NCI-H82 (cell line): ENCODE results near the gene RAD17.
"Not testable (repeated sequence)": the region's sequence is repeated elsewhere in the genome, so short reads cannot be mapped to it uniquely, and the experiment has no call there.

Experiments
- DNase-seq: peaks from one replicate; lab custom pipeline; 2025; lab: John Stamatoyannopoulos, UW

RAD17 gene

GRCh38 chr5:69378376-69378775, 8.8 kb downstream of the RAD17 start:
- no peak for DNase-seq

DNA sequence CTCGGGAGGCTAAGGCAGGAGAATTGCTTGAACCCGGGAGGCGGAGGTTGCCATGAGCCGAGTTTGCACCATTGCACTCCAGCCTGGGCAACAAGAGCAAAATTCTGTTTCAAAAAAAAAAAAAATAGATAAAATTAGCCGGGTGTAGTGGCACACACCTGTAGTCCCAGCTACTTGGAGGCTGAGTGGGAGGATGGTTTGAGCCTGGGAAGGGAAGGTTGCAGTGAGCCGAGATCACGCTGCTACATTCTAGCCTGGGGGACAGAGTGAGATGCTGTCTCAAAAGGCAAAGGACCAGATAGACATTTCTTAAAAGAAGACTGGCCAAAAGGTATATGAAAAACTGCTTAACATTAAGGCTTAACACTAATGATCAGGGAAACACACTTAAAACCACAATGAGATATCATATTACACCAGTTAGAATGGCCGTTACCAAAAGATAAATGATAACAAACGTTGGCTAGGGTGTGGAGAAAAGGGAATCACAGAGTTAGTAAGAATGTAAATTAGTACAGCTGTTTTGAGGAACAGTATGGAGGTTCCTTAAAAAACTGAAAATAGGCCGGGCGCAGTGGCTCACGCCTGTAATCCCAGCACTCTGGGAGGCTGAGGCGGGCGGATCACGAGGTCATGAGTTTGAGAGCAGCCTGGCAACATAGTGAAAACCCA, 35.2 kb downstream of the RAD17 start:
- no peak for DNase-seq

DNA sequence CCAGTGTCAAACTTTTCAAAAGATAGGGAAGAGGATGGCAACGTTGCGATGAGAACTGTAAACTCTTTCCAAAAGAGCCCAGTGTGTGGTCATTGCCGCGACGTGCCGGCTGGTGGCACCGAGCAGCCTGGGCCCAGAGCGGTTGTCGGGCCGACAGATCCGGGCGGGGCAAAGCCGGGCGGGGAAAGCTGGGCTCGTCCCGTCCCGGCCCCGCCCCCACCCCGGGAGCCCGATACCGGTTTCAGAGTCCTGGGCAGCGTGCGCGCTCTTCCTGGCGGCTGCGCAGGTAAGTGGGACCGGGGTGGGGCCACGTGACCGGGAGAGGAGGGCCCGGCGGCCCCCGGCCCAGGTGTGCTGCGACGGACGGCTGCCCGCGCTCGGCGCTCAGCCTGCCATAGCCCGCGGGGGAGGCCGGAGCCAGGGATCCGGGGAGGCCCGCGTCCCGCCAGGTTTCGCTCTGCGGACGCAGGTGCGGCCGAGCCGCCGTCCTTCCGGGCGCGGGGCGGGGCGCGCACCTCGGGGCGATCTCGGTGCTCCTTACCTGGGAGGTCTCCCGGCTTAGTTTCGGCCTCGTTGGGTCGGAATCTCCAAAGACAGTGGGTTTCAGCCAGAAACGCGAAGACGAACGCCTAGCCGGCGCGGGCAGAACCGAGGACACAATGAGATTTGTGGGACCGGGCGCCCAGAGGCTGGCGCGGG, 45.4 kb downstream of the RAD17 start, which contains the start of gene MARVELD2:
Gene MARVELD2, plus strand, starts transcription at position 232 of the 699 bp plus-strand sequence. CDS start 4,270 bp downstream, outside the sequence.
- no peak for DNase-seq

DNA sequence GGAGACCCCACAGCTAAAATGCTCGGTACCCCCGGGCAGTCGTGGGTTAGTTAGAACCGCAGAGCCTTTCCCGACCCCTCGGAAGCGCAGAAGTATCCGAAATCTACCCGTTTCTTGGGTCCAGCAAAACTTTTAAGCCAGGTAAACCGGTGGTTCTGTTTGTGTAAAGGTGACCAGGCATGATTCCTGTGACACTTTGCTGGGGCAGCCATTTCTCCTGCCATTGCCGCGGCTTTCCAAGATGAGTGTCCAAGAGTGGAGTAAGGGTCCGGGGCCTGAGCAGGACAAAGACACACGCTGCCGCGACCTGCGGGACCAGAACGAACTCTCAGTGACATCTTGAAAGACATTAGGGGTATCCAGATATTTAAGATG, 46.0 kb downstream of the RAD17 start:
- DNase-seq = no peak

GRCh38 chr5:69416180-69416579, 46.6 kb downstream of the RAD17 start:
- DNase-seq = no peak

GRCh38 chr5:69416699-69417098, 47.1 kb downstream of the RAD17 start:
- no peak for DNase-seq

DNA sequence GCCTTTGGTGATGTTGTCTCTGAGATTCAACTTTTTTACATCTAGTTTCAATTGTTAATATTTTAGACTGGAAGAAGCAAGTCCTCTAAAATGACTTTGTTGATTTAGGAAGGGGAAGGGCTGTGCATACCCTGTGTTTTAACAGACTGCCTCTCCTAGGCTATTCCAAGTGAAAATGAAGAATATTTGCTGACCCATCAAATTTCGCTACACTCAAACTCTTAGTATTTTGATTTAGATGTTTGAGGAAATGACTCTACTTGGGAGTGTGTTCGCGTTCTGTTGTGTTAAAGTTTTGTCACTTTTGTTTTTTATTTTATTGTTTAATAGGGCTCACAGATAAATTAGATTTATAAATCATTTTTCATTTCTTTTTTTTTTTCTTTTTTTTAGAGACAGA, 48.9 kb downstream of the RAD17 start:
- no peak for DNase-seq

DNA sequence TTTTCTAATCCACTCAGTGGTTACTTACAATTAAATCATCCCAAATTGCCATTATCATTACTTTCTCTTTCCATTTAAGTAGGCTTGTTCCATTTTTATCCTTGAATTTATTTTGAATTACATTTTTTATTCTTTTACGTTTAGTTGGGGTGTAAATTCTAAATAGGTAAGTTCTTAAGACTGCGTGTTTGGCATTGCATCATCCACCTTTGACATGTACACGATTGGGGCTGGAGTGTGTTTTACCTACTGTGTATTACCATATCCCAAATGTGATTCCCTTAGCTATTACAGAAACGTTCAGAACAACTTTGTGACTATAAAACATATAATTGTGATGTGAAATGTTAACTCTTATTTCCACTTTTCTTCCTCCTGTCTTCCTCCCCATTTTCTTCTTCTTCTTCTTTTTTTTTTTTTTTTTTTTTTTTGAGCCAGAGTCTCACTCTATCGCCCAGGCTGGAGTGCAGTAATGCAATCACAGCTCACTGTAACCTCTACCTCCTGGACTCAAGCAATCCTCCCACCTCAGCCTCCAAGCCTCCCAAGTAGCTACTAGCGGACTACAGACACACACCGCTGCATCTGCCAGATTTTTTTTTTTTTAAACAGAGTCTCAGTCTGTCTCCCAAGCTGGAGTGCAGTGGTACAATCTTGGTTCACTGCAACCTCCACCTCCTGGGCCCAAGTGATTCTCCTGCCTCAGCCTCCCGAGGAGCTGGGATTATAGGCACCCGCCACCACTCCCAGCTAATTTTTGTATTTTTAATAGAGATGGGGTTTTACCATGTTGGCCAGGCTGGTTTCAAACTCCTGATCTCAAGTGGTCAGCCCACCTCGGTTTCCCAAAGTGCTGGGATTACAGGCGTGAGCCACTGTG, 62.0 kb downstream of the RAD17 start:
- DNase-seq = no peak

GRCh38 chr5:69432412-69433206, 63.0 kb downstream of the RAD17 start:
- DNase-seq = no peak

DNA sequence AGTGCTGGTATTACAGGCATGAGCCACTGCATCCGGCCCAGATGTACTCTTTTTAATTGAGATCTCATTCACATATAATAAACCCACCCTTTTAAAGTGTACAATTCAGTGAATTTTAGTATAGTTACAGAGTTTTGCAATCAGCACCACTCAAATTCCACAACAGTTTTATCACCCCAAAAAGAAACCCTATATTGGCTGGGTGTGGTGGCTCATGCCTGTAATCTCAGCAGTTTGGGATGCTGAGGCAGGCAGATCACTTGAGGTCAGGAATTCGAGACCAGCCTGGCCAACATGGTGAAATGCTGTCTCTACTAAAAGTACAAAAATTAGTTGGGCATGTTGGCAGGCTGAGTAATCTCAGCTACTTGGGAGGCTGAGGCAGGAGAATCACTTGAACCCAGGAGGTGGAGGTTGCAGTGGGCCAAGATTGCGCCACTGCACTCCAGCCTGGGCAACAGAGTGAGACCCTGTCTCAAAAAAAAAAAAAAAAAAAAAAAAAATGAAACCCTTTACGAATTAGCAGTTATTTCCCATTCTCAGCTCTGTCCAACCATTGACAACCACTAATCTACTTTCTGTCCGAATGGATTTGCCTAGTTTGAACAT, 65.8 kb downstream of the RAD17 start:
- not testable (repeated sequence) for DNase-seq

DNA sequence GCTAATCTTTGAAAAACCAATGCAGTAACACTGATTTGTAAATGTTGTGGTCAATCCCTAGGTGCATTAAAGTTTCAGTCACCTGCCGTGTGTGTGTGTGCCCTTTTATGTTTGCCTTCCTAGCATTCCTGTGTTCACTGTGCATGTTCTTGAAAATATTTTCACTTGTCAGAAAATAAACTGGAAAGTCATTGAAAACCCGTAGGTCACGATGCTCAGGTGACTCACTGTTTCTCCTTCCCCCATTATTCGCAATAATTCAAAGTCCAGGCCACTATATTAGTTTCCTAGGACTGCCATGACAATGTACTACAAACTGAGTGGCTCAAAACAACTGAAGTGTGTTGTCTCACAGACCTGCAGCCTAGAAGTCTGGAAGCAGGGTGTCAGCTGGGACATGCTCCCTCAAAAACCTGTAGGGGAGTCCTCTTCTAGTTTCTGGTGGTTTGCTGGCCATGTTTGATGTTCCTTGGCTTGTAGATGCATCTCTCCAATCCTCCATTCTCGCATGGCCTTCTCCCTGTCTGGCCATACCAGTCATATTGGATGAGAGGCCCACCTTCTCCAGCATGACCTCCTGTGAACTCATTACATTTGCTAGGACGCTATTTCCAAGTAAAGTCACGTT, 74.6 kb downstream of the RAD17 start:
- DNase-seq = no peak

- DNase-seq = no peak
These were observed 79.9 kb downstream of the RAD17 start for GRCh38 chr5:69449511-69449910.

DNA sequence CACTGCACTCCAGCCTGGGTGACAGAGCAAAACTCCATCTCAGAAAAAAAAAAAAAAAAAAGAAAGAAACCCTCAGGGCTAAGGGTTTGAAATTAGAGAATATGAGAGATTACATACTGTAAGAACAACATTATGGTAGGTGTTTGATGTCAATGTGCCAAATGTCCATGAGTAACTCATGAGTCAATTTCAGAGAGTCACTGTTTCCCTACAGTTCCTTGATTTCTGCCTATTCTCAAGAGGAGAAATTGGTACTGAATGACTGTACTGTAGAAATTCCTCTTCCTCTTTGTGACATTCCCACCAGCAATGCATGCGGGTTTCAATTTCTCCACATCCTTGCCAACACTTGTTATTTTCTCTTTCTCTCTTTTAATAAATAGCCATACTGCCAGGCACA, 80.5 kb downstream of the RAD17 start:
- DNase-seq = no peak

DNA sequence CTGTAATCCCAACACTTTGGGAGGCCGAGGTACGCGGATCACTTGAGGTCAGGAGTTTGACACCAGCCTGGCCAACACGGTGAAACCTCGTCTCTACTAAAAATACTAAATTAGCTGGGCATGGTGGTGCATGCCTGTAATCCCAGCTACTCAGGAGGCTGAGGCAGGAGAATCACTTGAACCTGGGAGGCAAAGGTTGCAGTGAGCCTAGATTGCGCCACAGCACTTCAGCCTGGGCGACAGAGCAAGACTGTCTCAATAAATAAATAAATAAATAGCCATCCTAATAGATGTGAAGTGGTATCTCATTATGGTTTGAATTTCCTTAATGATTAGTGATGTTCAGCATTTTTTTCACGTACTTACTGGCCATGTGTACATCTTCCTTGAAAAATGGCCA, 80.9 kb downstream of the RAD17 start:
- DNase-seq = not testable (repeated sequence)

DNA sequence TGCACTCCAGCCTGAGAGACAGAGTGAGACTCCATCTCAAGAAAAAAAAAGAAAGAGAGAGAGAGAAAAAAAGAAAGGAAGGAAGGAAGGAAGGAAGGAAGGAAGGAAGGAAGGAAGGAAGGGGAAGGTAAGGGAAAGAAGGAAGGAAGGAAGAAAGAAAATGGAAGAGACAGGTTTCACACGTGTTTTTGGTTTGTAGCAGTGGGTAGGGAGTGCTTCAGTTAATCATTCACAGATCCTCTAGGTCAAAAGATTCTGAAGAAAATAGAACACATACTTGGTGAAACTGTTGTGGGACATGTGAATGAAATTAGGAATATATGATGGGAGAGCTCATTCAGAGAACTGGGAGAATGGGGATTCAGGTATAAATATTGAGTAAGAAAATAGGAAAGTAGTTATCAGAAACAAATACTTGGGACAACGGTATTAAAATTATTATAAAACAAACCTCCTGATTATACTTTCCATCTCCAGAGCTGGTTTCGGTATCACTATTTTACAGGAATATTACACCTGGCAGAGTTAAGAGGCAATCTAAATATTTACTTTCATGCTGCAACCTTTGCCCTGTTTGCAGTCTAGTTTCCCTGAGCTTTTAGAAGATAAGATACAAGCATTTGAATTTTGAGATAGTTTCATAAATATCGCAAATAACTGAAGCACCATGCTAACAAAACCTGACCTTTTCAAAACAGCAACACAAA, 82.5 kb downstream of the RAD17 start:
- DNase-seq = no peak

DNA sequence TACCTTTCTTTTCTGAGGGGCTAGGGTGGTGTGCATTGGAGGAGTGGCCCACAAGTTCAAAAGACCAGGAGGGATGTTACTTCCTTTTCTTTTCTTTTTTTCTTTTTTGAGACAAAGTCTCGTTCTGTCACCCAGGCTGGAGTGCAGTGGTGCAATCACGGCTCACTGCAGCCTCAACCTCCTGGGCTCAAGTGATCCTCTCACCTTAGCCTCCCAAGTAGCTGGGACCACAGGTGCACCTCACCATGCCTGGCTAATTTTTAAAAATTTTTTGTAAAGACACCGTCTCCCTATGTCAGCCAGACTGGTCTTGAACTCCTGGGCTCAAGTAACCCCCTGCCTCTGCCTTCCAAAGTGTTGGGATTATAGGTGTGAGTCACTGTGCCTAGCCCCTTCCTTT, 83.9 kb downstream of the RAD17 start:
- DNase-seq = not testable (repeated sequence)

GRCh38 chr5:69454460-69455249, 85.0 kb downstream of the RAD17 start:
- no peak for DNase-seq

DNA sequence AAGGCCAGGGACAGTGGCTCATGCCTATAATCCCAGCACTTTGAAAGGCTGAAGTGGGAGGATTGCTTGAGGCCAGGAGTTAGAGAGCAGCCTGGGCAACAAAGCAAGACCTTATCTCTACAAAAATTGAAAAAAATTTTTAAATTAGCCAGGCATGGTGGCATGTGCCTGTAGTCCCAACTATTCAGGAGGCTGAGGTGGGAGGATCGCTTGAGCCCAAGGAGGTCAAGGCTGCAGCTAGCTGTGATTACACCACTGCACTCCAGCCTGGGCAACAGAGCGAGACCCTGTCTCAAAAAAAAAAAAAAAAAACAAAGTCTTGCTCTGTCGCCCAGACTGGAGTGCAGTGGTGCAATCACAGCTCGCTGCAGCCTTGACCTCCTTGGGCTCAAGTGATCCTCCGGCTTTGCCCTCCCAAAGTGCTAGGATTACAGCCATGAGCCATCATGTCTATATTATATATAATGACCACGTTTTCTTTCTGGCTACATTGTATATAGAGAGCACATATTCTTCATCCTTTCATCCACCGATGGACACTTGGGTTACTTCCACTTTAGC, 85.9 kb downstream of the RAD17 start:
- not testable (repeated sequence) for DNase-seq

DNA sequence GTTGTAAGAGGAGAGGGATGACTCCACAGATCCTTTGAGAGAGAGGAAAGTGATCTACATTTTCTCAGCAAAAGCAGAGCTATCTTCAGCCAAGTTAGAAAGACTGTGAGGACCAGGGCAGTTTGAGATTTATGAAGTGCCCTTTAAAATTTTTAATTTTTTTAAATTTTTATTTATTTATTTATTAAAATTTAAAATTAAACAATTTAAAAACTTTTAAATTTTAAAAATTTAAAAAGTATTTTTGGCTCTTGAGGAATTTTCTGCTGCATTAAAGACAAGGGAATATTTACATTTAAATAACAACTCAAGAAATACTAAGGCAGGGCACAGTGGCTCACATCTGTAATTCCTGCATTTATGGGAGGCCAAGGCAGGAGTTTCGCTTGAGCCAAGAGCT, 92.6 kb downstream of the RAD17 start:
- DNase-seq = no peak
